Measurements from ENCODE around the gene SLC16A3.

DNA sequence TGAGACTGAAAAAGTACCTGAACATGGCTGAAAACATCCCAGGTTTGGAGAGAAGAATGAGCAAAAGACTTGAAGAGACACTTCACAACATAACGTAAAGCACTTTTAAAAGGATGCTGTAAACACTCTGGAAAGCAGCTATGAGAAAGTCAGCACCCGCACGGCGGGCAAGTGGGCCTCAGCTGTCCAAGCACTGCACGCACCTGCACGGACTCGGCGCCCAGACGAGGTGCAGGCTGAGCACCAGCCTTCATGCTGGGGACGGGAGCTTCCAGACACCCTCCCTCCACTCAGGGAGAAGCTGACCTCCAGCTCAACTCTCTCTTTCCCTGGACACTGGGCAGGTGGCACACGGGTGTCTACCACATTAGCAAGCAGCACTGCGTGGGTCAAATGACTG, 29.3 kb upstream of the SLC16A3 start:
- TF ChIP-seq, protein P1, sequence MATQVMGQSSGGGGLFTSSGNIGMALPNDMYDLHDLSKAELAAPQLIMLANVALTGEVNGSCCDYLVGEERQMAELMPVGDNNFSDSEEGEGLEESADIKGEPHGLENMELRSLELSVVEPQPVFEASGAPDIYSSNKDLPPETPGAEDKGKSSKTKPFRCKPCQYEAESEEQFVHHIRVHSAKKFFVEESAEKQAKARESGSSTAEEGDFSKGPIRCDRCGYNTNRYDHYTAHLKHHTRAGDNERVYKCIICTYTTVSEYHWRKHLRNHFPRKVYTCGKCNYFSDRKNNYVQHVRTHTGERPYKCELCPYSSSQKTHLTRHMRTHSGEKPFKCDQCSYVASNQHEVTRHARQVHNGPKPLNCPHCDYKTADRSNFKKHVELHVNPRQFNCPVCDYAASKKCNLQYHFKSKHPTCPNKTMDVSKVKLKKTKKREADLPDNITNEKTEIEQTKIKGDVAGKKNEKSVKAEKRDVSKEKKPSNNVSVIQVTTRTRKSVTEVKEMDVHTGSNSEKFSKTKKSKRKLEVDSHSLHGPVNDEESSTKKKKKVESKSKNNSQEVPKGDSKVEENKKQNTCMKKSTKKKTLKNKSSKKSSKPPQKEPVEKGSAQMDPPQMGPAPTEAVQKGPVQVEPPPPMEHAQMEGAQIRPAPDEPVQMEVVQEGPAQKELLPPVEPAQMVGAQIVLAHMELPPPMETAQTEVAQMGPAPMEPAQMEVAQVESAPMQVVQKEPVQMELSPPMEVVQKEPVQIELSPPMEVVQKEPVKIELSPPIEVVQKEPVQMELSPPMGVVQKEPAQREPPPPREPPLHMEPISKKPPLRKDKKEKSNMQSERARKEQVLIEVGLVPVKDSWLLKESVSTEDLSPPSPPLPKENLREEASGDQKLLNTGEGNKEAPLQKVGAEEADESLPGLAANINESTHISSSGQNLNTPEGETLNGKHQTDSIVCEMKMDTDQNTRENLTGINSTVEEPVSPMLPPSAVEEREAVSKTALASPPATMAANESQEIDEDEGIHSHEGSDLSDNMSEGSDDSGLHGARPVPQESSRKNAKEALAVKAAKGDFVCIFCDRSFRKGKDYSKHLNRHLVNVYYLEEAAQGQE (IDR thresholded peaks at IDR 0.05; ENCODE audit: insufficient replicate concordance, low read depth), result no peak
- TF ChIP-seq, protein P2, sequence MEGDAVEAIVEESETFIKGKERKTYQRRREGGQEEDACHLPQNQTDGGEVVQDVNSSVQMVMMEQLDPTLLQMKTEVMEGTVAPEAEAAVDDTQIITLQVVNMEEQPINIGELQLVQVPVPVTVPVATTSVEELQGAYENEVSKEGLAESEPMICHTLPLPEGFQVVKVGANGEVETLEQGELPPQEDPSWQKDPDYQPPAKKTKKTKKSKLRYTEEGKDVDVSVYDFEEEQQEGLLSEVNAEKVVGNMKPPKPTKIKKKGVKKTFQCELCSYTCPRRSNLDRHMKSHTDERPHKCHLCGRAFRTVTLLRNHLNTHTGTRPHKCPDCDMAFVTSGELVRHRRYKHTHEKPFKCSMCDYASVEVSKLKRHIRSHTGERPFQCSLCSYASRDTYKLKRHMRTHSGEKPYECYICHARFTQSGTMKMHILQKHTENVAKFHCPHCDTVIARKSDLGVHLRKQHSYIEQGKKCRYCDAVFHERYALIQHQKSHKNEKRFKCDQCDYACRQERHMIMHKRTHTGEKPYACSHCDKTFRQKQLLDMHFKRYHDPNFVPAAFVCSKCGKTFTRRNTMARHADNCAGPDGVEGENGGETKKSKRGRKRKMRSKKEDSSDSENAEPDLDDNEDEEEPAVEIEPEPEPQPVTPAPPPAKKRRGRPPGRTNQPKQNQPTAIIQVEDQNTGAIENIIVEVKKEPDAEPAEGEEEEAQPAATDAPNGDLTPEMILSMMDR (IDR thresholded peaks at IDR 0.05; ENCODE audit: insufficient read depth, low read length), result no peak
- TF ChIP-seq SPI1 (IDR thresholded peaks at IDR 0.05; ENCODE audit: borderline replicate concordance, low read depth), result no peak

All from HL-60 (cell line).